CD14-positive monocyte (primary cell): Measurements from ENCODE around the gene CELSR1. TPM values are rescaled to one million over a fixed set of nuclear protein-coding genes. Genes with fewer than 3 reads are reported as not detected.
A peak's percentile ranks its signal among the peaks of the same experiment; 100 is the strongest.

Source experiments
- DNase-seq, 3 donors: peaks; one replicate each; pipeline ENCODE4 v3.0.0-alpha.2; 2011 to 2022
- H2AFZ ChIP-seq: 2 replicates; pipeline ENCODE4 v1.6.0; 2012; ENCODE audit warnings: mild to moderate bottlenecking, low read depth, low read length, inconsistent platforms; ENCODE audit not compliant: insufficient read depth, poor library complexity, severe bottlenecking
- H3K27ac ChIP-seq, 2 donors: 1 replicate in 1 of 2; 2 replicates in 1 of 2; pipeline ENCODE4 v1.5.1; 2012 to 2013; ENCODE audit warnings: low read length in 2 of 2, control low read depth in 1 of 2, inconsistent platforms in 1 of 2, low read depth in 1 of 2, mild to moderate bottlenecking in 1 of 2
- H3K27me3 ChIP-seq, 2 donors: one replicate each; pipeline versions ENCODE4 v1.6.0 to v1.6.1; 2011 to 2013; ENCODE audit warnings: low read length in 2 of 2; ENCODE audit not compliant: control insufficient read depth in 2 of 2, insufficient read depth in 2 of 2
- H3K36me3 ChIP-seq, 2 donors: replicated peaks in 1 of 2; 1 replicate in 1 of 2; 2 replicates in 1 of 2; pipeline versions ENCODE4 v1.5.1 to v1.6.1; 2012 to 2013; ENCODE audit warnings: low read length in 2 of 2, control low read depth in 1 of 2, inconsistent platforms in 1 of 2, mild to moderate bottlenecking in 1 of 2; ENCODE audit not compliant: insufficient read depth in 2 of 2, control insufficient read depth in 1 of 2
- H3K4me1 ChIP-seq, 2 donors: 1 replicate in 1 of 2; 2 replicates in 1 of 2; pipeline versions ENCODE4 v1.5.1 to v1.6.1; 2012 to 2013; ENCODE audit warnings: low read length in 2 of 2, control low read depth in 1 of 2, inconsistent platforms in 1 of 2, mild to moderate bottlenecking in 1 of 2, moderate library complexity in 1 of 2; ENCODE audit not compliant: insufficient read depth in 2 of 2, control insufficient read depth in 1 of 2
- H3K4me2 ChIP-seq: replicated peaks from 2 replicates; pipeline ENCODE3; 2012; ENCODE audit warnings: low read length, moderate library complexity, mild to moderate bottlenecking; ENCODE audit not compliant: poor library complexity, severe bottlenecking; ENCODE audit errors: extremely low read depth
- H3K4me3 ChIP-seq, 3 experiments: fragments of 200-600 bp in 1 of 3; sonication (generic) in 1 of 3; replicated peaks in 1 of 3; 1 replicate in 2 of 3; 2 replicates in 1 of 3; pipeline ENCODE4 v1.5.1; 2011 to 2013; ENCODE audit warnings: low read length in 3 of 3, mild to moderate bottlenecking in 3 of 3, control low read depth in 2 of 3, low read depth in 2 of 3, inconsistent platforms in 1 of 3, moderate library complexity in 1 of 3
- H3K79me2 ChIP-seq: 2 replicates; pipeline ENCODE4 v1.6.0; 2012; ENCODE audit warnings: mild to moderate bottlenecking, control low read depth, inconsistent platforms, low read length, moderate library complexity; ENCODE audit not compliant: insufficient read depth
- H3K9ac ChIP-seq: 2 replicates; pipeline ENCODE4 v1.6.0; 2017; ENCODE audit warnings: low read length, mild to moderate bottlenecking; ENCODE audit not compliant: insufficient read depth, poor library complexity, severe bottlenecking
- H3K9me3 ChIP-seq, 2 donors: replicated peaks in 1 of 2; 1 replicate in 1 of 2; 2 replicates in 1 of 2; pipeline versions ENCODE4 v1.5.1 to v1.6.1; 2012 to 2013; ENCODE audit warnings: low read length in 2 of 2, control low read depth in 1 of 2; ENCODE audit not compliant: control insufficient read depth in 1 of 2, insufficient read depth in 1 of 2
- H4K20me1 ChIP-seq: 2 replicates; pipeline ENCODE4 v1.6.0; 2012; ENCODE audit warnings: mild to moderate bottlenecking, low read length, control low read depth, moderate library complexity; ENCODE audit not compliant: insufficient read depth
- H3K27ac Mint-ChIP-seq, 7 donors: one replicate each; pipeline ENCODE4 v1.8.0; 2020; ENCODE audit warnings: mild to moderate bottlenecking in 7 of 7, mixed read lengths in 7 of 7, moderate library complexity in 6 of 7, inconsistent platforms in 2 of 7
- H3K27me3 Mint-ChIP-seq, 3 donors: one replicate each; pipeline ENCODE4 v1.8.0; 2021 to 2022; ENCODE audit warnings: low read depth in 3 of 3, mild to moderate bottlenecking in 3 of 3, mixed read lengths in 3 of 3, moderate library complexity in 3 of 3, inconsistent platforms in 1 of 3
- H3K36me3 Mint-ChIP-seq, 2 donors: one replicate each; pipeline ENCODE4 v1.8.0; 2020; ENCODE audit warnings: mixed read lengths in 2 of 2, inconsistent platforms in 1 of 2, mild to moderate bottlenecking in 1 of 2
- H3K4me1 Mint-ChIP-seq: one replicate; pipeline ENCODE4 v1.8.0; 2020; ENCODE audit warnings: mild to moderate bottlenecking, mixed read lengths
- H3K4me3 Mint-ChIP-seq, 2 donors: one replicate each; pipeline ENCODE4 v1.8.0; 2020; ENCODE audit warnings: mild to moderate bottlenecking in 2 of 2, mixed read lengths in 2 of 2, moderate library complexity in 1 of 2
- H3K9me3 Mint-ChIP-seq, 7 donors: one replicate each; pipeline ENCODE4 v1.8.0; 2020 to 2022; ENCODE audit warnings: mixed read lengths in 7 of 7, mild to moderate bottlenecking in 6 of 7, moderate library complexity in 6 of 7, inconsistent platforms in 2 of 7
- WGBS: methylation state at CpG from one replicate; pipeline ENCODE4 v1.1.5; 2013; ENCODE audit warnings: missing lambda C conversion rate; ENCODE audit not compliant: insufficient coverage; 5-methylcytosine and 5-hydroxymethylcytosine counted together
- intact Hi-C, 2 donors: fragments of 100-400 bp; cut with micrococcal nuclease; formaldehyde crosslinking; loops; one replicate each; pipeline versions ENCODE4 v1.15.0 to v1.15.1; 2023
- polyA plus RNA-seq, 3 donors: library from polyadenylated mRNA; depleted of rRNA in 1 of 3; unstranded in 2 of 3; stranded (reverse) in 1 of 3; fragments of 300-500 nt in 2 of 3; fragments of >200 nt in 1 of 3; fragmentation: Illumina TruSeq in 2 of 3; gene quantifications; 1 replicate in 2 of 3; 2 replicates in 1 of 3; pipeline ENCODE4 v1.2.3, GENCODE V29; 2012 to 2021
- TF ChIP-seq, protein P1 (sequence below): fragments of 200-600 bp; IDR thresholded peaks from one replicate; pipeline ENCODE4 v1.8.0; 2022; ENCODE audit warnings: antibody characterized with exemption, mild to moderate bottlenecking

Gene CELSR1
- polyA plus RNA-seq, 3 donors, result 0.16 TPM; not detected in 2

DNA sequence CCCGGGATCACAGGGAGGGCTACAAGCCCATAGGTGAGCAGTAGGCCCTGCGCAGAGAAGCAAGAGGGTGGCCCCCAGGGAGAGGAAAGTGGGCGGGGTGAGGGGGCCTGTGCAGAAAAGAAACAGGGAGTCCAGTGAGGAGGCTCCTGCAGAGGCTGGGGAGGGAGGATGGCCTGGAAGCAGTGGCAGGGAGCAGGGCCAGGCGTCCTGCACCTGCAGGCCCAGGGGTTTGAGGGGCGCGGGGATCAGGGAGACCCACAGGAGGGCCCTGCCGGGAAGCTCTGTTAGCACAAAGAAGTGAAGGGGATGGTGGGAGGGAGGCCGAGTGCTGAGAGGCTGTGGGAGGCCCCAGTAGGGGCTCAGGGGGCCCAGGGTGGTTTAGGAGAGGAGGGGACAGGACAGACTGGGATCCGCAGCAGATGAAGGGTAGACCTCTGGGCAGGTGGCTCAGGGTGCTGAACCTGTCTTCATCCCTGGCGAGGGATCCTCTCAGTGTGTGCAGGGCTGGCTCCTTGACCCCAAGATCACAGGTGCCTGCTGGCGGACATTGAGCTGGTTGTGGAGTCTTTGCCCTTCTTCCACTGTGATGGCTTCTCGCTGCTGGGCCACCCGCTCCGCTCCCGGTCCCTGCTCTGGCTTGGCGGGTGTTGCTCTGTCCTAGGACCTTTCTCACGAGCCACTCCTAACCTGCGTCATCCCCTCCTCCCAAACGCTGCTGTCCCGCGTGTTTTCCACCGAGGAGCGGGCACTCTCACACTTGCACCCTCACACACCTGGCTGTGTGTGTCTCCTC is 31.8 kb upstream of the CELSR1 start:
- H3K27ac Mint-ChIP-seq, result peak overlapping the region in 2 of 7 donors; percentile 5 to 71
- no peak overlapping the region for H2AFZ ChIP-seq

DNA sequence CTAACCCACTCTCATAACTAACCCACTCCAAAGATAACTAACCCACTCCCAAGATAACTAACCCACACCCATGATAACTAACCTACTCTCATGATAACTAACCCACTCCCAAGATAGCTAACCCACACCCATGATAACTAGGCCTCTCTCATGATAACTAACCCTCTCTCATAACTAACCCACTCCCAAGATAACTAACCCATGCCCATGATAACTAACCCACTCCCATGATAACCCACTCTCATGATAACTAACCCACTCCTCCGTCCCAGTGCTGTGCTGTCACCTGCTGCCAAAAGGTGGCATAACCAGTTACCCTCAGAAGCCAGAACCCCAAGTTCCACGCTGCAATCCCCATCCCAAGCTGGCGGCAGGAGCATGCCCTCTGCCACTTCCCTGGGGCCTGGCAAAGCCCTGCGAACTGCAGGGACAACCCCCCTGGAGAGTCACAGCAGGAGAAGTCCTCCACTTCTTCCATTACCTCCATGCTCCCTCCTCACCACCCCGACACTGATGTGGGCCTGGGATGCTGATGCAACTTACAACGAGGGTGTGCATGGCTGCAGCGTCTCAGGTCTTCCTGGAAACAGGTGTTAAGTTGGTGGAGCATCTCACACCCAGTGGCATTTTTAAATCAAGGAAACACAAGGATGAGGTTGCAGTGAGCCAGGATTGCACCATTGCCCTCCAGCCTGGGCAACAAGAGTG is 30.8 kb upstream of the CELSR1 start:
- no peak overlapping the region for H3K27ac ChIP-seq
- intact Hi-C loops, result loop anchor here in 1 of 2 donors (10.0 kb wide), 1 partner anchor 117 kb away; no protein-coding TSS in a partner anchor
- Mint-ChIP-seq H3K36me3 (peaks cover 0 to 2% of the 10 kb centered on the region in 2 donors), H3K9me3 (peaks cover 13 to 22% (median 19%) of the 10 kb centered on the region in 7 donors), H3K4me3 (no peak overlapping the region), H3K27ac (peak overlapping the region in 1 of 7 donors; percentile 43), H3K4me1 (peaks cover 10% of the 10 kb centered on the region), H3K27me3 (peaks cover 0 to 8% (median 3%) of the 10 kb centered on the region in 3 donors)
- no peaks in the 10 kb centered on the region for H4K20me1 ChIP-seq
- DNase-seq, result no peak
- H3K27me3 ChIP-seq, result no peaks in the 10 kb centered on the region
- no peak overlapping the region for H3K4me3 ChIP-seq
- peaks cover 10 to 15% of the 10 kb centered on the region in 2 donors for H3K4me1 ChIP-seq
- H3K4me2 ChIP-seq, result no peak overlapping the region
- no peaks in the 10 kb centered on the region for H3K36me3 ChIP-seq
- no peak overlapping the region for H2AFZ ChIP-seq
- H3K79me2 ChIP-seq, result no peaks in the 10 kb centered on the region
- H3K9me3 ChIP-seq, result peaks cover 12 to 22% of the 10 kb centered on the region in 2 donors
- H3K9ac ChIP-seq, result no peak overlapping the region
- 77% methylated on average over 4 of the region's 7 CpGs for WGBS
- TF ChIP-seq, protein P1, sequence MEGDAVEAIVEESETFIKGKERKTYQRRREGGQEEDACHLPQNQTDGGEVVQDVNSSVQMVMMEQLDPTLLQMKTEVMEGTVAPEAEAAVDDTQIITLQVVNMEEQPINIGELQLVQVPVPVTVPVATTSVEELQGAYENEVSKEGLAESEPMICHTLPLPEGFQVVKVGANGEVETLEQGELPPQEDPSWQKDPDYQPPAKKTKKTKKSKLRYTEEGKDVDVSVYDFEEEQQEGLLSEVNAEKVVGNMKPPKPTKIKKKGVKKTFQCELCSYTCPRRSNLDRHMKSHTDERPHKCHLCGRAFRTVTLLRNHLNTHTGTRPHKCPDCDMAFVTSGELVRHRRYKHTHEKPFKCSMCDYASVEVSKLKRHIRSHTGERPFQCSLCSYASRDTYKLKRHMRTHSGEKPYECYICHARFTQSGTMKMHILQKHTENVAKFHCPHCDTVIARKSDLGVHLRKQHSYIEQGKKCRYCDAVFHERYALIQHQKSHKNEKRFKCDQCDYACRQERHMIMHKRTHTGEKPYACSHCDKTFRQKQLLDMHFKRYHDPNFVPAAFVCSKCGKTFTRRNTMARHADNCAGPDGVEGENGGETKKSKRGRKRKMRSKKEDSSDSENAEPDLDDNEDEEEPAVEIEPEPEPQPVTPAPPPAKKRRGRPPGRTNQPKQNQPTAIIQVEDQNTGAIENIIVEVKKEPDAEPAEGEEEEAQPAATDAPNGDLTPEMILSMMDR, result no peak

More for the DNA sequence above, 31.8 kb upstream of the CELSR1 start:
- Histone ChIP-seq H3K9ac (no peak overlapping the region), H3K4me3 (no peak overlapping the region), H3K4me2 (no peak overlapping the region), H3K4me1 (peaks cover 10 to 15% of the 10 kb centered on the region in 2 donors), H3K79me2 (no peaks in the 10 kb centered on the region), H3K27me3 (no peaks in the 10 kb centered on the region), H4K20me1 (no peaks in the 10 kb centered on the region), H3K36me3 (no peaks in the 10 kb centered on the region), H3K9me3 (peaks cover 12 to 22% of the 10 kb centered on the region in 2 donors), H3K27ac (no peak overlapping the region)
- H3K27me3 Mint-ChIP-seq, result peaks cover 0 to 10% (median 5%) of the 10 kb centered on the region in 3 donors
- H3K9me3 Mint-ChIP-seq, result peaks cover 13 to 22% (median 19%) of the 10 kb centered on the region in 7 donors
- TF ChIP-seq, protein P1, result no peak
- peaks cover 10% of the 10 kb centered on the region for H3K4me1 Mint-ChIP-seq
- DNase-seq, result no peak
- WGBS, result 89% methylated on average over 18 of the region's 23 CpGs
- H3K36me3 Mint-ChIP-seq, result peaks cover 0 to 2% of the 10 kb centered on the region in 2 donors
- peak overlapping the region in 1 of 2 donors; percentile 56 for H3K4me3 Mint-ChIP-seq
- intact Hi-C loops, result loop anchor here in 1 of 2 donors (10.0 kb wide), 1 partner anchor 116 kb away; no protein-coding TSS in a partner anchor
